ENCODE measurements around the gene MRPL20. TPM values are rescaled to one million over a fixed set of nuclear protein-coding genes. Genes with fewer than 3 reads are reported as not detected.

Gene MRPL20
- polyA plus RNA-seq, 1 donor from 2014 or later, result 204 TPM

- no peaks in the 10 kb centered on the region for H3K9me2 ChIP-seq (ENCODE audit: insufficient read depth, low read length)
- no peak overlapping the region for H3K4me3 ChIP-seq (ENCODE audit: low read length)
- no peak overlapping the region for H3K9ac ChIP-seq (ENCODE audit: low read length)
- no peaks in the 10 kb centered on the region for H3K36me3 ChIP-seq (ENCODE audit: insufficient read depth, low read length)
- no peak overlapping the region for H2AFZ ChIP-seq (ENCODE audit: low read depth, low read length)
- H3K9me3 ChIP-seq (ENCODE audit: low read length), result no peaks in the 10 kb centered on the region
- H3F3A ChIP-seq (ENCODE audit: insufficient read depth, low read length, poor library complexity, severe bottlenecking), result no peaks in the 10 kb centered on the region
- H3K27me3 ChIP-seq (ENCODE audit: insufficient read depth, low read depth, low read length), result peaks cover 26% of the 10 kb centered on the region
- H4K20me1 ChIP-seq (ENCODE audit: insufficient read depth), result no peaks in the 10 kb centered on the region
- no peak overlapping the region for H3K27ac ChIP-seq (ENCODE audit: low read length)
- no peaks in the 10 kb centered on the region for H3K79me2 ChIP-seq (replicated peaks; ENCODE audit: insufficient read depth, low read length)
- no peak for TF ChIP-seq TAF1 (IDR thresholded peaks at IDR 0.05; ENCODE audit: low read depth)
- no peak overlapping the region for H3K4me2 ChIP-seq (ENCODE audit: low read length)
Observed at GRCh38 chr1:1355416-1355815, 51.7 kb downstream of the MRPL20 start.

DNA sequence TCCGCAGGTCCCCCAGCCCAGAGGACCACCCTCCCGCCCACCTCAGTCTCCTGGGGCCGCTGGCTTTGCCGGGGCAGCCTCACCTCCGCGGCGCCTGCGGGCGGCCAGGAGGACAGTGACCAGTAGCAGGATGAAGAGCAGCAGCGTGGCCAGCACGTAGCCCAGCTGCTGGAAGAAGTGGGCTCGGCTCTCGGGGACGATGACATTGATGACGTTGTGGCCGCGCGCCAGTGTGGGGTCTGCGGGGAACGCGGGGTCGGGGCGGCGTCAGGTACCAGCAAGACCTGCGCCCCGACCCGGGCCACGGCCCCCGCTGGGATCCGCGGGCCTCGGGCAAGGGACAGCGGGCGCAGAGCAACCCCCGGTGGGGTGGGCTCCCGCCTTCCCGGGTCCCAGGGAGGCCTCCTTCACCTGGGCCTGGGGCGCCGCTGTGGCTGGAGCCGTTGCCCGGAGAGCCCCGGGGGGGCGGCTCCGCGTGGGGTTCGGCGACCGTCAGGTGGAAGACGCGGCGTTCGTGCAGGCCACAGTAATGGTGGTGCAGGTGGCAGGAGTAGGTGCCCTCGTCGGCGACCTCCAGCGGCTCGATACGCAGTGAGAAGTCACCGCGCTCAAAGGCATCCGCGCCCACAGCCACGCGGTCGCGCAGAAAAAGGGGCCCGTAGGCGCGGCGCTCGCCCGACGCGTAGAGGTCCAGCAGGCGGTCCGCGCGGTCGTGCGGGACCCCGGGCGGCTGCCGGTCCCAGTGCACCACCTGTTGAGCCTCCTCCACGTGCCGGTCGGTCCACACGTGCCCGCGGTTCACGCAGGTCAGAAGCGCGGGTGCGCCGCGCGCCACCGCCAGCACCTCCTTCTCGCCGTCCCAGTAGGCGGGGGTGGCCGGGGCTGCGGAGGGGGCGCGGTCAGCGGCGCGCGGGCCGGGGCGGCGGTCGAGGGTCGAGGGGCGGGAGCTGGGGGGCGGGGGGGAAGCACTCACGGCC lies 52.5 kb downstream of the MRPL20 start:
- Histone ChIP-seq H3F3A (ENCODE audit: insufficient read depth, low read length, poor library complexity, severe bottlenecking) (no peaks in the 10 kb centered on the region), H3K9ac (ENCODE audit: low read length) (peak overlapping the region; percentile 9), H3K4me3 (ENCODE audit: low read length) (peak overlapping the region; percentile 55), H4K20me1 (ENCODE audit: insufficient read depth) (no peaks in the 10 kb centered on the region), H3K9me2 (ENCODE audit: insufficient read depth, low read length) (no peaks in the 10 kb centered on the region), H3K4me2 (ENCODE audit: low read length) (no peak overlapping the region), H3K79me2 (replicated peaks; ENCODE audit: insufficient read depth, low read length) (no peaks in the 10 kb centered on the region), H2AFZ (ENCODE audit: low read depth, low read length) (no peak overlapping the region), H3K9me3 (ENCODE audit: low read length) (no peaks in the 10 kb centered on the region), H3K36me3 (ENCODE audit: insufficient read depth, low read length) (no peaks in the 10 kb centered on the region), H3K27ac (ENCODE audit: low read length) (no peak overlapping the region), H3K27me3 (ENCODE audit: insufficient read depth, low read depth, low read length) (peaks cover 26% of the 10 kb centered on the region)
- no peak for TF ChIP-seq TAF1 (IDR thresholded peaks at IDR 0.05; ENCODE audit: low read depth)
- peak; percentile 17 for TF ChIP-seq MXI1 (conservative IDR thresholded peaks at IDR 0.05; ENCODE audit: poor library complexity, severe bottlenecking)

- H3K4me2 ChIP-seq (ENCODE audit: low read length), result no peak overlapping the region
- H2AFZ ChIP-seq (ENCODE audit: low read depth, low read length), result no peak overlapping the region
- peak overlapping the region; percentile 9 for H3K9ac ChIP-seq (ENCODE audit: low read length)
- H3K27me3 ChIP-seq (ENCODE audit: insufficient read depth, low read depth, low read length), result peaks cover 26% of the 10 kb centered on the region
- no peak overlapping the region for H3K27ac ChIP-seq (ENCODE audit: low read length)
- no peaks in the 10 kb centered on the region for H3K9me2 ChIP-seq (ENCODE audit: insufficient read depth, low read length)
- peak overlapping the region; percentile 55 for H3K4me3 ChIP-seq (ENCODE audit: low read length)
- no peaks in the 10 kb centered on the region for H3K79me2 ChIP-seq (replicated peaks; ENCODE audit: insufficient read depth, low read length)
- no peaks in the 10 kb centered on the region for H3K9me3 ChIP-seq (ENCODE audit: low read length)
- no peaks in the 10 kb centered on the region for H3K36me3 ChIP-seq (ENCODE audit: insufficient read depth, low read length)
- TF ChIP-seq POLR2AphosphoS5 (IDR thresholded peaks at IDR 0.05) (no peak), TAF1 (IDR thresholded peaks at IDR 0.05; ENCODE audit: low read depth) (no peak), RAD21 (conservative IDR thresholded peaks at IDR 0.05) (no peak), MXI1 (conservative IDR thresholded peaks at IDR 0.05; ENCODE audit: poor library complexity, severe bottlenecking) (no peak), EZH2 (IDR thresholded peaks at IDR 0.05; ENCODE audit: borderline replicate concordance, insufficient read depth, low read length, poor library complexity, severe bottlenecking) (no peak), EP300 (conservative IDR thresholded peaks at IDR 0.05; ENCODE audit: poor library complexity, severe bottlenecking) (no peak), SMC3 (conservative IDR thresholded peaks at IDR 0.05; ENCODE audit: poor library complexity) (no peak)
- TF ChIP-seq, protein P1, sequence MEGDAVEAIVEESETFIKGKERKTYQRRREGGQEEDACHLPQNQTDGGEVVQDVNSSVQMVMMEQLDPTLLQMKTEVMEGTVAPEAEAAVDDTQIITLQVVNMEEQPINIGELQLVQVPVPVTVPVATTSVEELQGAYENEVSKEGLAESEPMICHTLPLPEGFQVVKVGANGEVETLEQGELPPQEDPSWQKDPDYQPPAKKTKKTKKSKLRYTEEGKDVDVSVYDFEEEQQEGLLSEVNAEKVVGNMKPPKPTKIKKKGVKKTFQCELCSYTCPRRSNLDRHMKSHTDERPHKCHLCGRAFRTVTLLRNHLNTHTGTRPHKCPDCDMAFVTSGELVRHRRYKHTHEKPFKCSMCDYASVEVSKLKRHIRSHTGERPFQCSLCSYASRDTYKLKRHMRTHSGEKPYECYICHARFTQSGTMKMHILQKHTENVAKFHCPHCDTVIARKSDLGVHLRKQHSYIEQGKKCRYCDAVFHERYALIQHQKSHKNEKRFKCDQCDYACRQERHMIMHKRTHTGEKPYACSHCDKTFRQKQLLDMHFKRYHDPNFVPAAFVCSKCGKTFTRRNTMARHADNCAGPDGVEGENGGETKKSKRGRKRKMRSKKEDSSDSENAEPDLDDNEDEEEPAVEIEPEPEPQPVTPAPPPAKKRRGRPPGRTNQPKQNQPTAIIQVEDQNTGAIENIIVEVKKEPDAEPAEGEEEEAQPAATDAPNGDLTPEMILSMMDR (IDR thresholded peaks at IDR 0.05; ENCODE audit: poor library complexity, severe bottlenecking), result no peak
- TF ChIP-seq, protein P2, sequence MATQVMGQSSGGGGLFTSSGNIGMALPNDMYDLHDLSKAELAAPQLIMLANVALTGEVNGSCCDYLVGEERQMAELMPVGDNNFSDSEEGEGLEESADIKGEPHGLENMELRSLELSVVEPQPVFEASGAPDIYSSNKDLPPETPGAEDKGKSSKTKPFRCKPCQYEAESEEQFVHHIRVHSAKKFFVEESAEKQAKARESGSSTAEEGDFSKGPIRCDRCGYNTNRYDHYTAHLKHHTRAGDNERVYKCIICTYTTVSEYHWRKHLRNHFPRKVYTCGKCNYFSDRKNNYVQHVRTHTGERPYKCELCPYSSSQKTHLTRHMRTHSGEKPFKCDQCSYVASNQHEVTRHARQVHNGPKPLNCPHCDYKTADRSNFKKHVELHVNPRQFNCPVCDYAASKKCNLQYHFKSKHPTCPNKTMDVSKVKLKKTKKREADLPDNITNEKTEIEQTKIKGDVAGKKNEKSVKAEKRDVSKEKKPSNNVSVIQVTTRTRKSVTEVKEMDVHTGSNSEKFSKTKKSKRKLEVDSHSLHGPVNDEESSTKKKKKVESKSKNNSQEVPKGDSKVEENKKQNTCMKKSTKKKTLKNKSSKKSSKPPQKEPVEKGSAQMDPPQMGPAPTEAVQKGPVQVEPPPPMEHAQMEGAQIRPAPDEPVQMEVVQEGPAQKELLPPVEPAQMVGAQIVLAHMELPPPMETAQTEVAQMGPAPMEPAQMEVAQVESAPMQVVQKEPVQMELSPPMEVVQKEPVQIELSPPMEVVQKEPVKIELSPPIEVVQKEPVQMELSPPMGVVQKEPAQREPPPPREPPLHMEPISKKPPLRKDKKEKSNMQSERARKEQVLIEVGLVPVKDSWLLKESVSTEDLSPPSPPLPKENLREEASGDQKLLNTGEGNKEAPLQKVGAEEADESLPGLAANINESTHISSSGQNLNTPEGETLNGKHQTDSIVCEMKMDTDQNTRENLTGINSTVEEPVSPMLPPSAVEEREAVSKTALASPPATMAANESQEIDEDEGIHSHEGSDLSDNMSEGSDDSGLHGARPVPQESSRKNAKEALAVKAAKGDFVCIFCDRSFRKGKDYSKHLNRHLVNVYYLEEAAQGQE (IDR thresholded peaks at IDR 0.05; ENCODE audit: borderline replicate concordance), result no peak
- no peaks in the 10 kb centered on the region for H4K20me1 ChIP-seq (ENCODE audit: insufficient read depth)
- H3F3A ChIP-seq (ENCODE audit: insufficient read depth, low read length, poor library complexity, severe bottlenecking), result no peaks in the 10 kb centered on the region
Observed at GRCh38 chr1:1353389-1354151, 53.5 kb downstream of the MRPL20 start.

Data from neural cell (in vitro differentiated cells).